Activated CD8-positive, alpha-beta T cell treated with anti-CD3 and anti-CD28 coated beads for 36 hours (primary cell): ENCODE results near the gene PRSS38. TPM values are rescaled to one million over a fixed set of nuclear protein-coding genes. Genes with fewer than 3 reads are reported as not detected.
"Not testable (repeated sequence)": the region's sequence is repeated elsewhere in the genome, so short reads cannot be mapped to it uniquely, and the experiment has no call there.

ENCODE experiments used
- ATAC-seq: fragments of 200-7000 bp; cut with Tn5 transposase; one replicate; pipeline ENCODE4 v1.10.0; 2021; ENCODE audit warnings: mild to moderate bottlenecking, moderate library complexity
- CTCF ChIA-PET: fragments of 350-600 bp; sonication (Branson Sonifier 250); formaldehyde crosslinking; loops from one replicate; lab custom pipeline; 2021; ENCODE audit warnings: antibody characterized with exemption; lab: Charles Lee
- POLR2A ChIA-PET: fragments of 350-600 bp; sonication (Branson Sonifier 250); formaldehyde crosslinking; loops from one replicate; lab custom pipeline; 2021; ENCODE audit warnings: antibody characterized with exemption; lab: Charles Lee
- DNase-seq: peaks from one replicate; pipeline ENCODE4 v3.0.0-alpha.2; 2020
- H3K27ac Mint-ChIP-seq: one replicate; pipeline ENCODE4 v1.8.0; 2021; ENCODE audit warnings: mild to moderate bottlenecking, mixed read lengths
- H3K27me3 Mint-ChIP-seq: one replicate; pipeline ENCODE4 v1.8.0; 2021; ENCODE audit warnings: mixed read lengths
- H3K36me3 Mint-ChIP-seq: one replicate; pipeline ENCODE4 v1.8.0; 2021; ENCODE audit warnings: low read depth, mixed read lengths
- H3K4me1 Mint-ChIP-seq: one replicate; pipeline ENCODE4 v1.8.0; 2021; ENCODE audit warnings: low read depth, mixed read lengths
- H3K4me3 Mint-ChIP-seq: one replicate; pipeline ENCODE4 v1.8.0; 2021; ENCODE audit warnings: mild to moderate bottlenecking, moderate library complexity, mixed read lengths
- H3K9me3 Mint-ChIP-seq: one replicate; pipeline ENCODE4 v1.8.0; 2021; ENCODE audit warnings: mixed read lengths
- intact Hi-C: fragments of 100-400 bp; cut with micrococcal nuclease; formaldehyde crosslinking; loops from one replicate; pipeline ENCODE4 v1.10.0; 2022
- total RNA-seq, 2 experiments: library from RNA; stranded (reverse); gene quantifications; one replicate each; pipeline ENCODE4 v1.2.3, GENCODE V29; 2021
- TF ChIP-seq, protein P1 (sequence below): fragments of 200-600 bp; IDR thresholded peaks from one replicate; pipeline ENCODE4 v1.8.0; 2022; ENCODE audit warnings: antibody characterized with exemption, mild to moderate bottlenecking

The PRSS38 gene
- total RNA-seq, 2 experiments from 2014 or later = not detected

DNA sequence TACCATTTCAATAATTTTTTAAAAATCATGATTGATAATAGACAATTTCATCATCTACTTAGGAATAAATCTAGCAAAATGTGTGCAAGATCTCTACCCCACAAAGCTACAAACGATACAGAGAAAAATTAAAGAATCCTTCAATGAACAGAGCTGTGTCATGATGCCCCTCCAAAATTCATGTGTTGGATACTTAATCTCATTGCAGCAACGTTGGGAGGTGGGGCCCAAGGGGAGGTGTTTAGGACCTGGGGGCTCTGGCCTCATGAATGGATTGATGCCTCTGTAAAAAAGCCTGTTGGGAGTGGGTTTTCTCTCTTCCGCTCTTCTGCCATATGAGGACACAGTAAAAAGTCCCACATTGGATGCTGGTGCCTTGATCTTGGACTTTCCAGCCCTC lies 54.9 kb downstream of the PRSS38 start:
- H3K27ac Mint-ChIP-seq = no peak overlapping the region
- intact Hi-C loops = no loop called here
- no peak for DNase-seq
- H3K4me3 Mint-ChIP-seq = no peak overlapping the region
- ChIA-PET POLR2A (no interaction called here), CTCF (interaction anchor here (2.0 kb wide), 1 partner anchor 83 kb away, joined by 5 read pairs; no protein-coding TSS in a partner anchor)
- H3K9me3 Mint-ChIP-seq = peaks cover 8% of the 10 kb centered on the region
- ATAC-seq = no peak
- H3K27me3 Mint-ChIP-seq = no peaks in the 10 kb centered on the region
- H3K36me3 Mint-ChIP-seq = no peaks in the 10 kb centered on the region
- TF ChIP-seq, protein P1, sequence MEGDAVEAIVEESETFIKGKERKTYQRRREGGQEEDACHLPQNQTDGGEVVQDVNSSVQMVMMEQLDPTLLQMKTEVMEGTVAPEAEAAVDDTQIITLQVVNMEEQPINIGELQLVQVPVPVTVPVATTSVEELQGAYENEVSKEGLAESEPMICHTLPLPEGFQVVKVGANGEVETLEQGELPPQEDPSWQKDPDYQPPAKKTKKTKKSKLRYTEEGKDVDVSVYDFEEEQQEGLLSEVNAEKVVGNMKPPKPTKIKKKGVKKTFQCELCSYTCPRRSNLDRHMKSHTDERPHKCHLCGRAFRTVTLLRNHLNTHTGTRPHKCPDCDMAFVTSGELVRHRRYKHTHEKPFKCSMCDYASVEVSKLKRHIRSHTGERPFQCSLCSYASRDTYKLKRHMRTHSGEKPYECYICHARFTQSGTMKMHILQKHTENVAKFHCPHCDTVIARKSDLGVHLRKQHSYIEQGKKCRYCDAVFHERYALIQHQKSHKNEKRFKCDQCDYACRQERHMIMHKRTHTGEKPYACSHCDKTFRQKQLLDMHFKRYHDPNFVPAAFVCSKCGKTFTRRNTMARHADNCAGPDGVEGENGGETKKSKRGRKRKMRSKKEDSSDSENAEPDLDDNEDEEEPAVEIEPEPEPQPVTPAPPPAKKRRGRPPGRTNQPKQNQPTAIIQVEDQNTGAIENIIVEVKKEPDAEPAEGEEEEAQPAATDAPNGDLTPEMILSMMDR = no peak
- H3K4me1 Mint-ChIP-seq = peaks cover 30% of the 10 kb centered on the region

DNA sequence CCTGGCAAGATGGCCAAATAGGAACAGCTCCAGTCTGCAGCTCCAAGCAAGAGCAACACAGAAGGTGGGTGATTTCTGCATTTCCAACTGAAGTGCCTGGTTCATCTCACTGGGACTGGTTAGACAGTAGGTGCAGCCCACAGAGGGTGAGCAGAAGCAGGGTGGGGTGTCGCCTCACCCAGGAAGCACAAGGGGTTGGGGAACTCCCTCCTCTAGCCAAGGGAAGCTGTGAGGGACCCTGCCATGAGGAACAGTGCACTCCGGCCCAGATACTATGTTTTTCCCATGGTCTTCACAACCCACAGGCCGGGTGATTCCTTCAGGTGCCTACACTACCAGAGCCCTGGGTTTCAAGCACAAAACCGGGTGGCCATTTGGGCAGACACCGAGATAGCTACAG lies 56.4 kb downstream of the PRSS38 start:
- H3K27ac Mint-ChIP-seq, H3K36me3 Mint-ChIP-seq, ATAC-seq, H3K27me3 Mint-ChIP-seq, intact Hi-C loops, H3K9me3 Mint-ChIP-seq, DNase-seq, POLR2A ChIA-PET, H3K4me3 Mint-ChIP-seq: not testable (repeated sequence)
- CTCF ChIA-PET = interaction anchor here (1.3 kb wide), 1 partner anchor 9 kb away, joined by 3 read pairs; no protein-coding TSS in a partner anchor
- peaks cover 30% of the 10 kb centered on the region for H3K4me1 Mint-ChIP-seq

DNA sequence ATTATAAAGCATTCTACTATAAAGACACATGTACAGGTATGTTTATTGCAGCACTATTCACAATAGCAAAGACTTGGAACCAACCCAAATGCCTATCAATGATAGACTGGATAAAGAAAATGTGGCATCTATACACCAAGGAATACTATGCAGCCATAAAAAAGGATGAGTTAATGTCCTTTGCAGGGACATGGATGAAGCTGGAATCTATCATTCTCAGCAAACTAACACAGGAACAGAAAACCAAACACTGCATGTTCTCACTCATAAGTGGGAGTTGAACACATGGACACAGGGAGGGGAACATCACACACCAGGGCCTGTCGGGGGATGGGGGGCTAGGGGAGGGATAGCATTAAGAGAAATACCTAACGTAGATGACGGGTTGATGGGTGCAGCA lies 62.3 kb downstream of the PRSS38 start:
- CTCF ChIA-PET, H3K36me3 Mint-ChIP-seq, H3K4me3 Mint-ChIP-seq, DNase-seq, H3K27ac Mint-ChIP-seq, intact Hi-C loops, POLR2A ChIA-PET, ATAC-seq, H3K27me3 Mint-ChIP-seq, H3K4me1 Mint-ChIP-seq: not testable (repeated sequence)
- H3K9me3 Mint-ChIP-seq = peaks cover 14% of the 10 kb centered on the region

DNA sequence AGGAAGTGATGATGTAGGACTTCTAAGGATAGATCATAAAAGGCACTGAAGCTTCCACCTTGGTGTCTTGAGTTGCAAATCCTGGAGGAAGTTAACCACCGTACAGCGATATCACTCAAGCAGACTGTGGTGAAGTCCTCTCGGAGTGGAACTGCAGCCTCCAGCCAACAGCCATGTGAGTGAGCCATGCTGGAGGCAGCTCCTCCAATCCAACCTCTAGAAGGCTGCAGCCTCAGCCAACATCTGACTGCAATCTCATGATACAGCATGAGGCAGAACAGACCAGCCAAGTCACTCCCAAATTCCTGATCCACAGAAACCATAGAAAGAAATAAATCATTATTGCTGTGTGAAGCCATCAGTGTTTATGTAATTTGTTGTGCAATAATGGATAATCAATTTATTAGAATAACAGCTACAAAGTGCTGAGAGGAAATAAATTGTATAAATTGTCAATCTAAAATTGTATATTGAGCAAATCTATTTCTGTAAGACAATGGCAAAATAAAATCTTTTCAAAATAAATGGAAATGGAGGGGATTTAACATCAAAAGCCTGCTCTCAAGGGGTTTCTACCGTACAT lies 65.0 kb downstream of the PRSS38 start:
- ChIA-PET CTCF (interaction anchor here (0.7 kb wide), 1 partner anchor 9 kb away, joined by 3 read pairs; no protein-coding TSS in a partner anchor), POLR2A (no interaction called here)
- Mint-ChIP-seq H3K4me3 (no peak overlapping the region), H3K36me3 (no peaks in the 10 kb centered on the region), H3K9me3 (peaks cover 6% of the 10 kb centered on the region), H3K4me1 (peaks cover 5% of the 10 kb centered on the region), H3K27me3 (no peaks in the 10 kb centered on the region), H3K27ac (no peak overlapping the region)
- ATAC-seq (no peak), DNase-seq (no peak)
- intact Hi-C loops = no loop called here
- TF ChIP-seq, protein P1 = no peak

DNA sequence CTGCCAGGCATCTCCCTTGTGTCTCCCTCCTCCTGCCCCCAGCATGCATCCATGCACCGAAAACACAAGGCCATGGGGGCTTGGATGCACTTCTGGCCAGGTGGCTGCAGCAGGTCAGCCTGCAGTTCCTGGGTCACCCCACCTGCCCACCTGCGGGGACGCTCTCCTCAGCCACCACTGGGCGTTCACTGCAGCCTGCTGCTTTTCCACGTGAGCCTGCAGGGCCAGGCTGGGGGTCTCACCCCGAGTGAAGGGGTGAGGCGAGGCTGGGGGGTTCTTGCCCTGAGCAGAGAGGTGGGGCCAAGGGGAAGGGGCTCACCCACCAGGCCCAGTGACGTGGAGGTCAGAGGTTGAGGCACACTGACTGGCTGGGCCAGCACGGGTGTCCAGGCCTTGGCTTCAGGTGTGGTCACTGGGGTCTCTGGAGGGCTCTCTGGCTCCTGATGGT lies 67.6 kb downstream of the PRSS38 start:
- intact Hi-C loops = no loop called here
- ATAC-seq = no peak
- CTCF ChIA-PET = no interaction called here
- Mint-ChIP-seq H3K9me3 (no peaks in the 10 kb centered on the region), H3K4me3 (no peak overlapping the region), H3K27ac (no peak overlapping the region), H3K27me3 (no peaks in the 10 kb centered on the region), H3K36me3 (no peaks in the 10 kb centered on the region), H3K4me1 (peaks cover 19% of the 10 kb centered on the region)
- DNase-seq = no peak
- POLR2A ChIA-PET = no interaction called here
- TF ChIP-seq, protein P1 = no peak

DNA sequence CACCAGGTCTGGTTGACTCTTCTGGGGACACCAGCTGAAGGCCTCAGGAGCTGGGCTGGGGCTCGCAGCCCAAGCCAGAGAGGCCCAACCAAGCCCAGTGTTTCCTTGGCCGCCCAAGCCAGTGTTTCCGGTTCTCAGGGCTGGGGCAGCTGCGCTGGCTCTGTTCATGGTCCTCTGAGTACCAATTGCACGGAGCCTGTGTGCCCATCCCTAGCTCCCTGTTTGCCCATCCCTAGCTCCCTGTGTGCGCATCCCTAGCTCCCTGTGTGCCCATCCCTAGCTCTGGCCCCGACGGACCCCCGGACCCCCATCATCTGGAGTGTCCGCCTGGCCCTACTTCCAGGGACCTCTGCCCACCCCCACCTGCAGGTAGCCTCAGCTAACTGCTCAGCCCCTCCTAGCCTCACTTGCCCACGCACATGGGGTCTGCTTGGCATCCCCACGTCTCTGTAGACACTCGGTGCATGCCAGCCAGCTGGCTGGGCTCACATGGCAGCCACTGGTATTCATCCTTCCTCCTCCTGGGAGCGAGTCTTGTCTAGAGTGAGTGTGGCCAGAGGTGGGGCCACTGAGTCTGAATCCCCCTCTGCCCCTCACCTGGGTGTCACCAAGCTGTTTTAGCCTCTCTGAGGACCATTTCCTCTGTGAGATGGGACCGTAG lies 68.3 kb downstream of the PRSS38 start:
- Mint-ChIP-seq H3K9me3 (no peaks in the 10 kb centered on the region), H3K4me3 (no peak overlapping the region), H3K4me1 (peaks cover 19% of the 10 kb centered on the region), H3K36me3 (no peaks in the 10 kb centered on the region), H3K27me3 (no peaks in the 10 kb centered on the region), H3K27ac (no peak overlapping the region)
- ATAC-seq (no peak), DNase-seq (no peak)
- intact Hi-C loops = no loop called here
- TF ChIP-seq, protein P1 = no peak
- ChIA-PET CTCF (no interaction called here), POLR2A (no interaction called here)
